Hepatic stellate cell (primary cell): Measurements from ENCODE around the gene VMA21.

Experiments
- DNase-seq: peaks from one replicate; pipeline ENCODE4 v3.0.0; 2011; ENCODE audit warnings: low spot score

Gene VMA21, protein sequence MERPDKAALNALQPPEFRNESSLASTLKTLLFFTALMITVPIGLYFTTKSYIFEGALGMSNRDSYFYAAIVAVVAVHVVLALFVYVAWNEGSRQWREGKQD

DNA sequence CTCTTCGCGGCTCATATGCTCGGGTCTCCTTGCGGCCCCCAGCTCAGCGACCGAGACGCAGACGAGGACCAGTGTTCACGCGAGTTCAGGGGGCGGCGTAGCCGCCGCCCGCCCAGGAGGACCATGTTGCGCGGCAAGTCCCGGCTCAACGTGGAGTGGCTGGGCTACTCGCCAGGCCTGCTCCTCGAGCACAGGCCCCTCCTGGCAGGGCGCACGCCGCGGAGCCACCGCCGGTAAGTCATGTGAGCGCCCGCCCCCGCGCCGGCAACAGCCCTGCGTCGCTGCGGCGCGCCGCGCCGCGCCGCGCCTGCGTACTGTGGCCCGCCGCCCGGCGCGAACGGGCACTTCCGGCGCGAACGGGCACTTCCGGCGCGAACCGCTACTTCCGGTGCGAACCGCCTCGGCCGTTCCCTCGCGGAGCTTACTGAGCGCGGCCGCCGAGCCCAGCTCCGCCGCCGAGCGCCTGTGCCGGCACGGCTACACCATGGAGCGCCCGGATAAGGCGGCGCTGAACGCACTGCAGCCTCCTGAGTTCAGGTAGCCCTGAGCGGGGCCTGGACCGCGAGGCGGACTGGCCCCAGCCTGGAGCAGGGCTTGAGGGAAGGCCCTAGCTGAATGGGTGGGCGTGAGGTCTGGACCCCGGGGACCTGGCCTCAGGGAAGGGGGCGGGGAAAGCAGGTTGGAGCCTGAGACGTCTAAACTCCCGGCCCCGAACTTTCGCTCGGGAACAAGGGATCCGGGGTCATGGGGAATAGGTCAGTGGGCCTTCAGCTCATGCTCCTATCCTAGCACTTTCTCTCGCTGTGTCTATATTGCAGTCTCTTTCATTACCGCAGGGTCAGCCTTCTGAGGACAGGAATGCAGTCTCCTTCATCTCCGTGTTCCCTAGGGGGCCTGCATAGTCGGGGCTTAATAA lies at the start of gene VMA21:
Gene VMA21 (plus strand): TSS at position 382 of the 916 bp plus-strand sequence. CDS start 103 bp downstream, at position 485.
- DNase-seq, result peak; percentile 81

DNA sequence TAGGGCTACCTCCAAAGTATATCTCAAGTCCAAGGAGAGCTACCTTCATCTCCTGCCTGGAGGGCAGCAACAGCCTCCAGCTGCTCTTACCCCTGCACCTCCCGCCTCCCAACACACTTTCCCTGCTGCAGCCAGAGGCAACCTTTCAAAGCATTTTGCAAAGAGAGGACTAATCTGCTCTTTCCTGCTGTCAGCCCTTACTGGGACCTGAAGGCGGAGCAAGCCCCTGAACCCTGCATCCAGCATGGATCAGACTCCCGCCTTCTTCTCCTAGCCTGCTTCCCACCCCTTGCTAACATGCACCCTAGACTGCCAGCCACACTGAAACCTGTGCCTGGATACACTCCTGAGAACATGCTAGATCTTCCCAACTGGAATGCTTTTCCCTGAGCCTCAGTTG lies 37.7 kb upstream of the VMA21 start:
- DNase-seq, result no peak

DNA sequence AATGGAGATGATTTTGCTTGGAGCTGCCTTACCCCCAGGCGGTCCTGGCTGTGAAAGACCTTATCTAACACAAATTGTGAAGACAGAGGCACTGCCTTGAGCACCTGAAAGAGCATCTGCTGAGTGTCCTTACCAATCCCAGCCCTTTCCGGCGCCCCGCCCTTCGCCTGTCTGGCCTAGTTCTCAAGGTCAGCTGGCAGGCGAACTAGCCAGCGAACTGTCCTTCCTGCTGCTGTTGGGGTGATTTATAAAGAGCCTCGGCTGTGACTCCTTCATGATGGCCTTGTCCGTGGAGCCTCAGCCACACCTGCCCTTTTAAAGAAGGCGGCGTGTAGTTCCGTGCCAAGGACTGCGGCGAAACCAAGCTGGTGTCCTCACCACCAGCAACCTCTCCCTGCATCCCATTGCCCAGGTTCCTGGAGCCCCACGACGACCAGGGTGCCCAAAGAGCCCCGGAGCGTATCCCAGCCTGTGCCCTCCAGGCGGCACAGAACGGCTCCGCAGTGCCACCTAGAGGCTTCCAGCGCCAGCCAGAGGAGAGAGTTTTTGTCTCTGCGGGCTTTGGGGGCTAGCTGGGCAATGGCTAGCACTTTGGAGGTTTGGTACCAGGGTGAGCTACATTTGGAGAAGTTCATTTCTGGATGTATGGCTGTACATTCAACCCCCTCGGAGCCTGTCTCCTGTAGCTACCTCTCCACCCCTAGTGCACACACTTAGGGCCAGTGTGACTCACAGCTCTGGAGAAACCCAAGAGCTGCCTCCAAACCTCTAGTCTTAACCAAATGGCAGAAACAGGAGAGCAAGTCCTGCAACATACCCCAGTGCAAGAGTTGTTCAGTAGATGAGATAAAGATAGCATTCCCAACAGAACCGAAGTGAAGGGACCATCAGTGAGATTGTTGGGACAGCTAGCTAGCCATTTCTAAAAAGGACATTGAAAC lies 36.8 kb upstream of the VMA21 start:
- peak; percentile 11 for DNase-seq

DNA sequence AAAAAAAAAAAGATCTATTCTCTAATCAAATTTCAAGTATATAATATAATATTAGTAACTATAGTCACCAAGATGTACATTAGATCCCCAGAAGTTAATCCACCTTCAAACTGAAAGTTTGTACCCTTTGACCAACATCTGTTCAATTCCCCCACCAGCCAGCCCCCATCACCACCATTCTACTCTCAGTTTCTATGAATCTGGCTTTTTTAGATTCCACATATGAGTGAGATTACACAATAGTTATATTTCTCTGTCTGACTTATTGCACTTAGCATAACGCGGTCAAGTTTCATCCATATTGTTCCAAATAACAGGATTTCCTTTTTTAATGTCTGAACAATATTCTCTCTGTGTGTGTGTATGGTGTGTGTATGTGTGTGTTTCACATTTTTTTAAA lies 33.7 kb upstream of the VMA21 start:
- no peak for DNase-seq

DNA sequence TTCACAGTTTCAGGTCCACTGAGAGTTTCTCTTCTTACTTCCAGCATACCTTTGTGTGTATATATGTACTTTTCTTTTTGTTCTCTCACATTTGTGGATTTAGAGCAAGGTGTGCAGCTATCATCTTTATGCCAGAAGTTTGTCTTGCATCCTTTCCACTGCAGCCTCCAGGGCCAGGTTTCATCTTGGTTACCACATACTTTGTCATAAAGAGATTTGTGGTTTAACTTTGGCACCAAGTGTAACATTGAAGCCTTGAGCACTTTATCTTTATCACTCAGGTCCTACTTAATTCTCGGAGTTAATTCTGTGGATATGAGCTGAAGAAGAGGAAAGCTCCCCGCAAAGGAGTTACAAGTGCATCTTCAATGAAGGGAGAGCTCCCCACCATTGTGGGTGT lies 31.4 kb upstream of the VMA21 start:
- DNase-seq, result no peak

DNA sequence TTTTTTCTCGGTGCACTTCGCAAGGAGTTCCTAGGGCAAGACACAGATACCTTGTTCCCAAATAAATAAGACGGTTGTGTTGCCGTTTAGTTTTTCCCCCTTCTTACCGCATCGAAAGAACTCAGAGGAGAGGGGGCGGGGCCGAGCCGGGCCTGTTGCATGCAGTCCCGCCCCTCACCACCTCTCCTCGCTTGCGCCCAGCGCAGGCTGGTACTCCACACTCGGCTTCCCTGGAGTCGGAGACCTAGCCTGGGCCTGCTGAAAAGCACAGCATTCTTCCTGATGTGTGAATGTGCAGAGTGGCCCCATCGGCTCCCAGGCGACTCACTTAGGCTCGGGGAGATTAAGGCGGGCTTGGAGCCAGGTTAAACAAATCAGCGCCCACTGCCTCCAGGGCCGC lies 26.1 kb upstream of the VMA21 start:
- DNase-seq, result no peak

DNA sequence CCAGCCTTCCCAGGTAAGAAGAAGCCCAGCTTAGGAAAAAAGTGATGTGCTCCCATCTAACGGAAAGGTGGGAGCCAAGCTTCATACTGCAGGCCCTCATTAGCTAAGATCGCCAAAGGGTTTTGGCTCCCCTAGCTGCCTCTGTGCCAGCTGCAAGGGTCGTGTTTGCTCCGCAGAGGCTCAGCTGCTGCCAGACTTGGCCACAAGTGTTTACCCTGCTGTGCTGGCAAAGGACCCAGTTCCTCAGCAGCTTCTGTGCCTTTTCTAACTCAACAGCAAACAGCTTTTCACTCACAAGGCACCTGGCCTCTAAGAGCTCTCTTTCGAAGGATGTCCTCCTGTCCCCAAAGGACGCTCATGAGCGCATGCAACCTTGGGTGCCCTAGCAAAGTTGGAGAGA lies 12.2 kb upstream of the VMA21 start:
- DNase-seq, result no peak

DNA sequence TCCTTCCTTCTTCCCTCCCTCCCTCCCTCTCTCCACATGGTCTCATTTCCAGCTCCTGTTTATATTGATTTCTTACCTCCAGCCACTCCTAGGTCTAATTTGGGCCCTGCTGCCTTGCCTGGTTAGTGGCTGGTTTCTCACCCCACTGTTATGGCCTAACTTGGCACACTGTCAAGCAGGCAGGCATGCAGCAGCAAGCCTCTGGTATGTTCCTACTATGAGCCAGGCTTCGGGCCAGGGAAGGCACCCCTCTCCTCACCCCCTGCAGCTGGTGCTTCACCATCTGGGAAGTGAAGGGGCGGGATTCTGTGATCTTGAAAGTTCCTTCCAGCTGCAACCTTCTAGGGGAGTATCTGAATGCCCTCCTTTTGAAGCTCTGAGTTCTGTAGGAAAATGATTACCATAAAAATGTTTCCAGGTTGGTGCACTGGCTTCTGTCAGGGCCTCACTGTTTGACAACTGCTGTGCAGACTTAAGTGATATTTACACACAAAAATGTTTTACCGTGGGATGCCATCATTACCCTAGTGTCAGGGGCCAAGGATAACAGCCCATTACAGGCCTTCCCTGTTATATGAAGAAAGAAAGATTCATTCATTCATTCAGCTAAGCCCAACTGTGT lies 10.1 kb upstream of the VMA21 start:
- DNase-seq, result no peak

DNA sequence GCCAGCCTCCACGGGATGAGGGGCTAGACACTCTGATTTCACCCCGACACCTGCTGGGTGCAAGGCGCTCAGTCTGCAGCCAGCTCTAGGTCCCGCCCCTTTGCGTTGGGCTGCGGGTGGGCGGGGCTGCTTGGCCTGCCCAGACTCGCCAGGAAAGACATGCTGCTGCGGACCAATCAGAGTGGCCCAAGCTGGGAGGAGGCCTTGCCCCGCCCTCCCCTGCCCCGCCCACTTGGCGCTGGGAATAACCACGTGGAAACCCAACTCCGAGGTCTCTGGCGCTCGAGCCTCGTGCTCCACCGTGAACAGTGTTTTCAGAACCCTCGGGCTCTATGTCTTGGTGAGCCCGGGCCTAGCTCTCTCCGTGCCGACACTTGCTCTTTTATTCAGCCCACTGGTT lies 5.3 kb upstream of the VMA21 start:
- no peak for DNase-seq

DNA sequence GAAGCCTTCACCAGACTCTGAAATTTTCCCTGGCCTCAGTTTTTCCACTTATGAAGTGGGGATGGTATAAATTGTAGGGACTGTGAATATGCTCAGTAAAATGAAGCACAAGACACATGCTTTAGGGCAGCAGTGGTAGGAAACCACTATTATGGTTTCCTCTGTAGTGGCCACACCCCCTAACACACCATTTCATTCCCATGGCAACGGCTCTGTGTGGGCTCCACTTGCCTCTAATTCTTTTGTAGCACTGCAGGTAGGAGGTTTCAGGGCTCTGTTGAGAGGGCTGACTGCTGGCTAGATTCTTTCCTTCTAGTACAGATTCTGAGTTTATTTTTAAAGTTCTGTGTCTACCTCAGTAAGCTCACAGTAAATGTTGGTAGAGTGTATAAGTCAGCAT lies 3.5 kb upstream of the VMA21 start:
- no peak for DNase-seq

DNA sequence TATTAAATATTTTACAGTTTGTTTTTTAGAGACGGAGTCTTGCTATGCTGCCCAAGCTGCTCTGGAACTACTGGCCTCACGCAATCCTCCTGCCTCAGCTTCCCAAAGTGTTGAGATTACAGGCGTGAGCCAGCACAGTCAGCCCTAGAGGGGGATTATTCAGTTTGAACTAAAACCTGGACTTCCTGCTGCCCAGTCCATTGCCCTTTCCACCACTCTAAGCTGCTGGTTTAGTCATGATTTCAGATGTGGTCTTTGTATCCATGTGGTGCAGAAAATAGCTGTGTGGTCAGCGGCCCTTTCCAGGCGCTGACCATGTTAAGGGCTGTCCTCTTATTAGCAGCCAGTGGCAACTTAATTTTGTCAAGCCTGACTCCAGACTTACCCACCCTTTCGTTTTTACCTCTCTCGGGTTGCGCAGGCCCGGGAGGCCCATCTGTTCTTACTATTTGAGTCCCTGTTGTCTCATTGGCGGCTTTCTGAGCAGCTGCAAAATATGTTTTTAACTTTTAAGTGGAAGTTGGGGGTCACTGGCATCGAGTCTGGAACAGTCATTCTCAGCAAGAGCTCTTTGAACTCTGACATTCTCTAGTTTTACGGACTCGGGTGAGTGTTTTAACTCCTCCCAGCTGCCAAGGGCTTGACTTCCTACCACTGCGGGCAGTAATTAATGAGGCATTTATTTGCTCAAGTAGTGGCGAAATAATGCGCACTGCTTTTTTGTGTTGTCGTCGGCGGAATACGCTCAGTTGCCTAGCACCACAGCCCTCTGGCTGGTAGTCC lies 773 bp upstream of the VMA21 start:
- peak; percentile 23 for DNase-seq

DNA sequence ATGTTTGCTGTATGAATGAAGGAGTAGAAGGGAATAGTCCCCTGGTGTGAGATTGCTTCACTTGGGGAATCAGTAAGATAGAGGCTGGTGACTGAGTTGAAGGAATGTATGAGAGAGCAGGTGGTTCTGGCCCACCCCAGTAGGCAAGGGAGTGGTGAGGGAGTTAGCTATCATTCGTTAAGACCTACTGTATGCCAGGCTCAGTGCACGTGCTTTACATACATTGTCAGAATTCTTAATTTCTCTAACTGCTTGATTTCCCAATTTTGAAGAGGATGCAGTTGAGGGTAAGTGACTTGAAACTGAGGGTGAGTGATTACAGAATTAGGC lies 700 bp downstream of the VMA21 start:
- DNase-seq, result peak; percentile 10

DNA sequence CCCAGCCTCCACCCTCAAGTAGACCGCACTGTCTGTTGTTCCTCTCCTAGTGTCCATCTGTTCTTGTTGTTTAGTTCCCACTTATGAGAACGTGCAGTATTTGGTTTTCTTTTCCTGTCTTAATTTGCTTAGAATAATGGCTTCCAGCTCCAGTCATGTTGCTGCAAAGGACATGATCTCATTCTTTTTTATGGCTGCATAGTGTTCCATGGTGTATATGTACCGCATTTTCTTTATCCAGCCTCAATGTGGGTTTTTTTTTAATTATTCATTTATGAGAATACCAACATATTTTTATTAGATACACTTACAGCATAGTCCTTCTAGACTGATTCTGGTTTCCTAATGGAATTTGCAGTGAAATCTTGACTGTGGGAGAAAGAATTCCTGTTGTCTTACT lies 1.3 kb downstream of the VMA21 start:
- DNase-seq, result no peak

DNA sequence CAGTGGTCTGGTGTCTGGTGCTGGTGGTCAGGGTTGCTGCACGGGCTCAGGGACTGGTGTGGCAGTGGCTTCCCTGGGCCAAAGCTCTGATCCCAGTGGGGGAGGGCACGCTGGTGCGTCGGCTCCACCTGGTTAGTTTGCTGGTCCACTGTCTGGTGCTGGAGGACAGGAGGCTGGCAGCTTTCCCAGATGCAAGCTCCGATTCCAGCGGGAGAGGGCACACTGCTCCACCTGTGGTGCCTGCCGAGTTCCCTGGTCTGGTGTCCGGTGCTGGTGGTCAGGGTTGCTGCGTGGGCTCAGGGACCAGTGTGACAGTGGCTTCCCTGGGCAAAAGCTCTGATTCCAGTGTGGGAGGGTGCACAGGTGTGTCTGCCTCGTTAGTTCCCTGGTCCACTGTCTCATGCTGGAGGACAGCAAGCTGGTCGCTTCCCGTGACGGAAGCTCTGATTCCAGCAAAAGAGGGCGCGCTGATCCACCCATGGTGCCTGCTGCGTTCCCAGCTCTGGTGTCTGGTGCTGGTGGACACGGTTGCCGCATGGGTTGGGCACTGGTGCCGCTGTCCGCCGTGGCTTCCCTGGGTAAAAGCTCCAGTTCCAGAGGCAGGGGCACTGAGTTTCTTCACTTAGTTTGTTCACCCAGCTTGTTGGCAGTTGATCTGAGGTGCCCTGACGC lies 5.8 kb downstream of the VMA21 start:
- no peak for DNase-seq

DNA sequence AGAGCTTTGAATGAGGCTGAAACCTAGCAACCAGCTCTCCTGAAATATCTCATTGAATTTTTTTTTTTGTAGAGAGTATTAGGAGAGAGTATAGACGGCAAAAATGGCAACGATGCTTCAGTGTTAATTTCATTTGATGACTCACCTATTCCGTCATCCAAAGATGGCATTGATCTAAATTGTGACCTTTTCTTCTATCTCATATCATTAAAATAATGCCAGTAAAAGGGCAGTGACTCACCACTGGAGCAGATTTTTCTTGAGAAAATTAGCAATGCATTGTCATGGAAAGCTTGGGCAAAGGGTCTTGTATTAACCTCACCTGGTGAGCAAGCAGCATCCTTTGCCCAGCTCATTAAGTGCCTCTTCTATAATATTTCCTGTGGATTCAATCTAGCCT lies 19.6 kb downstream of the VMA21 start:
- DNase-seq, result no peak

DNA sequence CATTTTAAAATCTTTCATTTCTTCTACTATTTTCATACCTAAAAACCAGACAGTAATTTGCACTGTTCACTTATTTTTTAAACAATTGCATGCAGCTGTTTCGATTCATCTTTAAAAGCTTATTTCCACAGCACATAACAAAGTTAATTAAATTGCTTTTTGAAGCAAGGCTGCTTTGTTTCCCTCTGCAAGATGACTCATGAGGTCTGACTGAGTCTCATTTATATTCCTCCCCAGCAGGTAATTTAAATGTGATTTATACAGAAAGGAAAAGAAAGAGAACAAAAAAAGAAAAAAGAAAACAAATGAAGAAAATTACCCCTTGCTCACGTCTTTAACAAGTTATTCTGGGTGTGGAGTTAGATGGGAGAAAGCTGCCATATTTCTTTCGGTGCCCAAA lies 22.8 kb downstream of the VMA21 start:
- DNase-seq, result no peak

DNA sequence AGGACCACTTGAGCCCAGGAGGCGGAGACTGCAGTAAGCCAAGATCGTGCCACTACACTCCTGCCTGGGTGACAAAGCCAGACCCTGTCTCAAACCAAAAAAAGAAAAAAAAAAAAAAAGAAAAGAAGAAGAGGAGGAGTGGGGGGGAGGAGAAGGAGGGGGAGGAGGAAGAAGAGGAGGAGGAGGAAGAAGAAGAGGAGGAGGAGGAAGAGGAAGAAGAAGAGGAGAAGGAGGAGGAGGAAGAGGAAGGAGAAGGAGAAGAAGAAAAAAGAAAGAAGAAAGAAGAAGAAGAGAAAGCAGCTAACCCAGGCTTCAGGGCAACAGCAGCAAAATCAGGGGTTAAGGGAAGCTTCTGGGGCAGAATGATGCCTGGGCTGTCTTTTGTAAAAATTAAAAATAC lies 27.5 kb downstream of the VMA21 start:
- no peak for DNase-seq

DNA sequence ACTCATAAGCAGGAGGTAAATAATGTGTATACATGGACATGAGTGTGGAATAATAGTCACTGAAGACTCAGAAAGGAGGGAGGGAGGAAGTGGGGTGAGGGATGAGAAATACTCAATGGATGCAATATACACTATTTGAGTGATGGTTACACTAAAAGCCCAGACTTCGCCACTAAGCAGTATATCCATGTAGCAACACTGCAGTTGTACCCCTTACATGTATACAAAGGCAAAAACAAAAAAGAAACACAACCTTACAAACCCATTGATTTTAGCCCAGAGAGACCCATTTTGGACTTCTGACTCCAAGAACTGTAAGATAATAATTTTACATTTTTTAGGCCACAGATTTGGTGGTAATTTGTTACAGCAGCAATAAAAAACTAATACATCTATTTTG lies 51.5 kb downstream of the VMA21 start:
- DNase-seq, result no peak

DNA sequence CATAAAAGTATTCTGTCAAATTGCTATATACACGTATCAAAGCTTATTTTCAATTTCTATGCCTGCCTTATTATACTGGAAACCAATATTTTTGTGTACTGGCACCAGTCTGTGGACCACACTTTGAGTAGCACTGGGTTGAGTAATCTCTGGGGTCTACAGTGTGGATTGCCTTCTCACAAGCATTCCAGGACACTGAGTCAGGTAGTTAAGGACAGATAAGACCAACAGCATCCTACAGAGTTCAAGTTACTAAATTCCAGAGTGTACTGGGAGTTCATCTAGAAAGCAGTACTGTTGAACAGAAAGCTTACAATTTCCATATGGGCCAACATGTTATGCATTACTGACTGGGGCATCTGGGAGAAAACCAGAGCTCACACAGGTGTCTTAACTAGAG lies 61.8 kb downstream of the VMA21 start:
- DNase-seq, result no peak
